ENCODE results near the gene ARHGAP26. TPM values are rescaled to one million over a fixed set of nuclear protein-coding genes. Genes with fewer than 3 reads are reported as not detected.

The ARHGAP26 gene
- total RNA-seq, 1 experiment from 2014 or later = 34.5 TPM

GRCh38 chr5:142748568-142749249 is 21.5 kb upstream of the ARHGAP26 start:
- BruUV-seq (replicated peaks) = no TSS peak
- Histone ChIP-seq H4K20me1 (ENCODE audit: insufficient read depth) (no peaks in the 10 kb centered on the region), H3K4me2 (ENCODE audit: low read length) (peak overlapping the region; percentile 47), H2AFZ (ENCODE audit: low read depth, low read length, poor library complexity, severe bottlenecking) (peak overlapping the region; percentile 80), H3K79me2 (ENCODE audit: insufficient read depth, low read length) (no peaks in the 10 kb centered on the region), H3K4me3 (replicated peaks in 1 of 2; ENCODE audit: low read depth in 1 of 2, low read length in 2 of 2) (no peak overlapping the region), H3K9me3 (ENCODE audit: control insufficient read depth in 1 of 2, insufficient read depth in 1 of 2, low read depth in 1 of 2, low read length in 2 of 2) (no peaks in the 10 kb centered on the region), H3K9me2 (ENCODE audit: insufficient read depth) (0 out of 2 replicates have a peak, but pooled peaks cover 4% of the 10 kb centered on the region), H3K27me3 (ENCODE audit: insufficient read depth, low read length) (no peaks in the 10 kb centered on the region), H3K4me1 (ENCODE audit: control insufficient read depth in 1 of 2, insufficient read depth in 2 of 2, low read length in 2 of 2) (peaks cover 3 to 12% of the 10 kb centered on the region in 2 experiments; a peak in 3 of 4 replicates), H3K9ac (ENCODE audit: low read length) (no peak overlapping the region), H3K36me3 (ENCODE audit: control insufficient read depth in 1 of 2, insufficient read depth in 2 of 2, low read length in 2 of 2) (no peaks in the 10 kb centered on the region), H3K27ac (ENCODE audit: low read depth, low read length) (no peak overlapping the region)
- RAD21 ChIA-PET (ENCODE audit: low non-redundant PET in 1 of 2, low total read pairs in 2 of 2, uncharacterized antibody in 2 of 2, unreplicated experiment in 2 of 2) = interaction anchor here (0.6 to 3.1 kb wide), 11 partner anchors 32 to 150 kb away, joined by 3 to 17 read pairs (median 5); no protein-coding TSS in a partner anchor
- ATAC-seq = peak; percentile 92
- TF ChIP-seq CTCF (IDR thresholded peaks at IDR 0.05 in 2 of 3, conservative IDR thresholded peaks at IDR 0.05 in 1 of 3; ENCODE audit: borderline replicate concordance in 1 of 3, insufficient read depth in 1 of 3, low read depth in 2 of 3, low read length in 2 of 3) = peak; percentile 70 to 95 (median 85)
- TF ChIP-seq YY1 (IDR thresholded peaks at IDR 0.05; ENCODE audit: extremely low read depth, insufficient replicate concordance, low read depth, low read length) = no peak
- TF ChIP-seq EGR1 (IDR thresholded peaks at IDR 0.05; ENCODE audit: low read depth) = no peak
- TF ChIP-seq ZBTB33 (IDR thresholded peaks at IDR 0.05; ENCODE audit: extremely low read depth, insufficient replicate concordance, low read length) = no peak
- TF ChIP-seq SRF (IDR thresholded peaks at IDR 0.05; ENCODE audit: low read depth) = no peak
- no peak for TF ChIP-seq POLR2AphosphoS5 (IDR thresholded peaks at IDR 0.05; ENCODE audit: low read depth, low read length)
- TF ChIP-seq ELF1 (IDR thresholded peaks at IDR 0.05; ENCODE audit: borderline replicate concordance, low read depth) = no peak
- TF ChIP-seq MAX (IDR thresholded peaks at IDR 0.05) = no peak
- no peak for TF ChIP-seq CBX3 (IDR thresholded peaks at IDR 0.05; ENCODE audit: low read depth)
- no peak for TF ChIP-seq SIN3A (IDR thresholded peaks at IDR 0.05; ENCODE audit: low read depth)
- TF ChIP-seq ZFX (IDR thresholded peaks at IDR 0.05) = no peak
- no peak for TF ChIP-seq ZNF274 (IDR thresholded peaks at IDR 0.05; ENCODE audit: low read depth, low read length)
- no peak for TF ChIP-seq REST (IDR thresholded peaks at IDR 0.05; ENCODE audit: low read depth)
- no peak for TF ChIP-seq JUND (IDR thresholded peaks at IDR 0.05)
- TF ChIP-seq RAD21 (IDR thresholded peaks at IDR 0.05; ENCODE audit: low read depth) = peak; percentile 98
- DNase-seq (ENCODE audit: low read depth, low spot score) = no peak
- intact Hi-C loops (cut with micrococcal nuclease) = loop anchor here (1.0 to 2.0 kb wide), 3 partner anchors 119 to 140 kb away; no protein-coding TSS in a partner anchor
- CTCF ChIA-PET = interaction anchor here (0.5 to 5.8 kb wide), 19 partner anchors 9 to 952 kb away, joined by 3 to 96 read pairs (median 5); no protein-coding TSS in a partner anchor
- POLR2A ChIA-PET = interaction anchor here (1.0 to 1.2 kb wide), 2 partner anchors 118 to 131 kb away, joined by 3 to 4 read pairs; no protein-coding TSS in a partner anchor
